Esophagus muscularis mucosa (tissue), 3 donors: Measurements from ENCODE around the gene RGP1.

ENCODE experiments used
- POLR2A ChIP-seq: fragments of 450-650 bp; IDR thresholded peaks from one replicate; pipeline ENCODE4 v1.6.1; 2017; ENCODE audit warnings: antibody characterized with exemption, moderate library complexity, mild to moderate bottlenecking, low read depth
- TF ChIP-seq, protein P1 (sequence below), 3 experiments: fragments of 200-600 bp in 2 of 3; fragments of 450-650 bp in 1 of 3; sonication (generic) in 2 of 3; IDR thresholded peaks; one replicate each; pipeline ENCODE4 v1.5.1; 2017 to 2019; ENCODE audit warnings: antibody characterized with exemption in 3 of 3, mild to moderate bottlenecking in 2 of 3, moderate library complexity in 1 of 3

DNA sequence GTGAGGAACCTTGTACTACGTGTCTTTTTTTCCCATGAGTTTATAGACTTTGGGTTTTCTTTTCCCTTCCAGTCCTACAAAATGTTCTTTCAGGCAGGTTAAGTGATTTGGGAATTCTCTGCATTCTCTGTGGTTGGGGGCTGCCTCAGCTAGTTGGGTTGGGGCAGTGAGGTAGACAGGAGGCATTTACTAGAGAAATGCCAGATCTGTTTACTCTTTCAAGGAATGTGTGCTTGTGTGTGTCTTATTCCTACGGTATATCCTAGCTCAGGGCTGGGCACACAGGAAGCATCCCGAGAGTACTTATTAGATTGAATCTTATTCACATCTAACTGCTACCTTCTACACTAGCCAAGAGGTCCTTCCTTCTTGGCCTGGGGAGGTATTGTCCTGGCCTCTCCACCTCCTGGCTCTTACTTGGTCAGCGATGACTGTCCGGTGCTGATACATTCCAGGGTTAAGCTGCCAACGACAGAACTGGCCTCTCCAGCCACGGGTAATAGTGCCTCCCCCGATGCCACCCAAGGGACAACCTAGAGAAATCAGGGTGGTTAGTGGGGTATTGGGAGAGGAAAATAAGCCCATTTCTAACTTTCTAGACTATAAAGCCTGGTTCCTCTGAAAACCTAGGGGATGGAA, 5.1 kb upstream of the RGP1 start:
- TF ChIP-seq, protein P1, sequence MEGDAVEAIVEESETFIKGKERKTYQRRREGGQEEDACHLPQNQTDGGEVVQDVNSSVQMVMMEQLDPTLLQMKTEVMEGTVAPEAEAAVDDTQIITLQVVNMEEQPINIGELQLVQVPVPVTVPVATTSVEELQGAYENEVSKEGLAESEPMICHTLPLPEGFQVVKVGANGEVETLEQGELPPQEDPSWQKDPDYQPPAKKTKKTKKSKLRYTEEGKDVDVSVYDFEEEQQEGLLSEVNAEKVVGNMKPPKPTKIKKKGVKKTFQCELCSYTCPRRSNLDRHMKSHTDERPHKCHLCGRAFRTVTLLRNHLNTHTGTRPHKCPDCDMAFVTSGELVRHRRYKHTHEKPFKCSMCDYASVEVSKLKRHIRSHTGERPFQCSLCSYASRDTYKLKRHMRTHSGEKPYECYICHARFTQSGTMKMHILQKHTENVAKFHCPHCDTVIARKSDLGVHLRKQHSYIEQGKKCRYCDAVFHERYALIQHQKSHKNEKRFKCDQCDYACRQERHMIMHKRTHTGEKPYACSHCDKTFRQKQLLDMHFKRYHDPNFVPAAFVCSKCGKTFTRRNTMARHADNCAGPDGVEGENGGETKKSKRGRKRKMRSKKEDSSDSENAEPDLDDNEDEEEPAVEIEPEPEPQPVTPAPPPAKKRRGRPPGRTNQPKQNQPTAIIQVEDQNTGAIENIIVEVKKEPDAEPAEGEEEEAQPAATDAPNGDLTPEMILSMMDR (IDR thresholded peaks at IDR 0.05), result no peak
- no peak for TF ChIP-seq POLR2A
